ENCODE results near the gene EXTL1. TPM values are rescaled to one million over a fixed set of nuclear protein-coding genes. Genes with fewer than 3 reads are reported as not detected.

Gene EXTL1
- total RNA-seq, 1 experiment from 2014 or later, result 0.15 TPM

- H3K9me2 ChIP-seq (ENCODE audit: insufficient read depth), result no peaks in the 10 kb centered on the region
- no peaks in the 10 kb centered on the region for H3K79me2 ChIP-seq (ENCODE audit: insufficient read depth, low read length)
- no peaks in the 10 kb centered on the region for H3K36me3 ChIP-seq (ENCODE audit: control insufficient read depth in 1 of 2, insufficient read depth in 2 of 2, low read length in 2 of 2)
- CTCF ChIA-PET, result interaction anchor here (0.7 to 3.8 kb wide), 8 partner anchors 10 to 383 kb away, joined by 4 to 60 read pairs (median 6); partner anchors contain the start of genes CEP85 and PDIK1L
- ATAC-seq (peak; percentile 54), DNase-seq (ENCODE audit: low read depth, low spot score) (no peak)
- peaks cover 11 to 27% of the 10 kb centered on the region in 2 experiments for H3K4me1 ChIP-seq (ENCODE audit: control insufficient read depth in 1 of 2, insufficient read depth in 2 of 2, low read length in 2 of 2)
- intact Hi-C loops (cut with micrococcal nuclease), result loop anchor here (2.0 to 5.0 kb wide), 4 partner anchors 76 to 358 kb away; partner anchors contain the start of genes C1orf232, PDIK1L and ZNF593
- H3K27ac ChIP-seq (ENCODE audit: low read depth, low read length), result no peak overlapping the region; the same call in 1 of the 2 replicates
- RAD21 ChIA-PET (ENCODE audit: low non-redundant PET in 1 of 2, low total read pairs in 2 of 2, uncharacterized antibody in 2 of 2, unreplicated experiment in 2 of 2), result interaction anchor here (0.6 to 2.1 kb wide), 5 partner anchors 11 to 1192 kb away, joined by 3 to 12 read pairs (median 3); no protein-coding TSS in a partner anchor
- H4K20me1 ChIP-seq (ENCODE audit: insufficient read depth), result no peaks in the 10 kb centered on the region
- TF ChIP-seq MAX (IDR thresholded peaks at IDR 0.05) (no peak), SRF (IDR thresholded peaks at IDR 0.05; ENCODE audit: low read depth) (no peak), CEBPB (IDR thresholded peaks at IDR 0.05; ENCODE audit: low read depth) (no peak), EZH2 (IDR thresholded peaks at IDR 0.05) (no peak), ZNF274 (IDR thresholded peaks at IDR 0.05; ENCODE audit: low read depth, low read length) (no peak), POLR2AphosphoS5 (IDR thresholded peaks at IDR 0.05; ENCODE audit: low read depth, low read length) (no peak), ZFX (IDR thresholded peaks at IDR 0.05) (no peak), EGR1 (IDR thresholded peaks at IDR 0.05; ENCODE audit: low read depth) (no peak), JUND (IDR thresholded peaks at IDR 0.05) (no peak), YY1 (IDR thresholded peaks at IDR 0.05; ENCODE audit: extremely low read depth, insufficient replicate concordance, low read depth, low read length) (no peak), SP1 (IDR thresholded peaks at IDR 0.05; ENCODE audit: low read depth) (no peak), ELF1 (IDR thresholded peaks at IDR 0.05; ENCODE audit: borderline replicate concordance, low read depth) (no peak), SIN3A (IDR thresholded peaks at IDR 0.05; ENCODE audit: low read depth) (no peak), TCF7L2 (IDR thresholded peaks at IDR 0.05; ENCODE audit: borderline replicate concordance, extremely low read depth, insufficient read depth, insufficient read length) (no peak), POLR2A (IDR thresholded peaks at IDR 0.05; ENCODE audit: borderline replicate concordance, extremely low read depth, insufficient read depth, insufficient read length) (no peak)
- H3K27me3 ChIP-seq (ENCODE audit: insufficient read depth, low read length), result no peaks in the 10 kb centered on the region
- POLR2A ChIA-PET, result interaction anchor here (1.0 to 1.5 kb wide), 3 partner anchors 49 to 110 kb away, joined by 3 to 5 read pairs (median 3); no protein-coding TSS in a partner anchor
- H3K4me3 ChIP-seq (replicated peaks in 1 of 2; ENCODE audit: low read depth in 1 of 2, low read length in 2 of 2), result peak overlapping the region; percentile 91 to 98
- H3K4me2 ChIP-seq (ENCODE audit: low read length), result peak overlapping the region; percentile 100
- H3K9me3 ChIP-seq (ENCODE audit: control insufficient read depth in 1 of 2, insufficient read depth in 1 of 2, low read depth in 1 of 2, low read length in 2 of 2), result no peaks in the 10 kb centered on the region
- BruUV-seq (replicated peaks), result no TSS peak
- peak overlapping the region; percentile 86 for H3K9ac ChIP-seq (ENCODE audit: low read length)
- H2AFZ ChIP-seq (ENCODE audit: low read depth, low read length, poor library complexity, severe bottlenecking), result no peak overlapping the region
Measured at GRCh38 chr1:26034504-26035202, 13.1 kb downstream of the EXTL1 start.
